Naive thymus-derived CD8-positive, alpha-beta T cell (primary cell): ENCODE data around the gene PDCD1. TPM values are rescaled to one million over a fixed set of nuclear protein-coding genes. Genes with fewer than 3 reads are reported as not detected.
"Not testable (repeated sequence)": the region's sequence is repeated elsewhere in the genome, so short reads cannot be mapped to it uniquely, and the experiment has no call there.

ENCODE experiments used
- ATAC-seq, 2 donors: fragments of 150-1000 bp; cut with Tn5 transposase in 1 of 2; sonication (Bioruptor Pico), chemical (Tn5 transposase) in 1 of 2; 1 replicate in 1 of 2; 2 replicates in 1 of 2; pipeline ENCODE4 v1.10.0; 2021; ENCODE audit warnings: mild to moderate bottlenecking in 2 of 2, moderate library complexity in 2 of 2
- POLR2A ChIA-PET: fragments of 350-600 bp; sonication (Branson Sonifier 250); formaldehyde crosslinking; loops from one replicate; lab custom pipeline; 2021; ENCODE audit warnings: antibody characterized with exemption; lab: Charles Lee
- DNase-seq, 10 donors: peaks; one replicate each; pipeline versions ENCODE4 v3.0.0 to v3.0.0-alpha.2; 2020 to 2022
- H3K27ac Mint-ChIP-seq, 10 donors: one replicate each; pipeline ENCODE4 v1.8.0; 2020 to 2022; ENCODE audit warnings: mild to moderate bottlenecking in 10 of 10, mixed read lengths in 10 of 10, moderate library complexity in 4 of 10, inconsistent platforms in 1 of 10
- H3K27me3 Mint-ChIP-seq, 5 donors: one replicate each; pipeline ENCODE4 v1.8.0; 2021 to 2022; ENCODE audit warnings: mixed read lengths in 5 of 5
- H3K36me3 Mint-ChIP-seq, 3 donors: one replicate each; pipeline ENCODE4 v1.8.0; 2020 to 2022; ENCODE audit warnings: mixed read lengths in 3 of 3, mild to moderate bottlenecking in 2 of 3, inconsistent platforms in 1 of 3
- H3K4me1 Mint-ChIP-seq, 4 donors: one replicate each; pipeline ENCODE4 v1.8.0; 2021 to 2022; ENCODE audit warnings: mixed read lengths in 4 of 4
- H3K4me3 Mint-ChIP-seq, 10 donors: one replicate each; pipeline ENCODE4 v1.8.0; 2020 to 2022; ENCODE audit warnings: mild to moderate bottlenecking in 10 of 10, mixed read lengths in 10 of 10, moderate library complexity in 6 of 10, inconsistent platforms in 1 of 10
- H3K9me3 Mint-ChIP-seq, 9 donors: one replicate each; pipeline ENCODE4 v1.8.0; 2020 to 2022; ENCODE audit warnings: mixed read lengths in 9 of 9, mild to moderate bottlenecking in 3 of 9, inconsistent platforms in 1 of 9, moderate library complexity in 1 of 9
- polyA plus RNA-seq, 3 donors: library from polyadenylated mRNA; unstranded; fragments of 300-500 nt; fragmentation: Illumina TruSeq; gene quantifications; one replicate each; pipeline ENCODE4 v1.2.3, GENCODE V29; 2021
- total RNA-seq, 8 experiments: library from RNA in 2 of 8; stranded (reverse) in 2 of 8; gene quantifications; one replicate each; pipeline ENCODE4 v1.2.3 and lab custom pipeline; 2021 to 2026

PDCD1 gene
- total and polyA plus RNA-seq, 5 experiments from 2014 or later = 0.15 to 6.0 (median 0.47) TPM

- DNase-seq (no peak), ATAC-seq (no peak)
- Mint-ChIP-seq H3K4me1 (peaks cover 28 to 76% (median 66%) of the 10 kb centered on the region in 4 donors), H3K27ac (no peak overlapping the region), H3K27me3 (peaks cover 0 to 4% (median 0%) of the 10 kb centered on the region in 5 donors), H3K36me3 (peaks cover 0 to 32% (median 15%) of the 10 kb centered on the region in 3 donors), H3K4me3 (no peak overlapping the region), H3K9me3 (peaks cover 0 to 4% (median 0%) of the 10 kb centered on the region in 9 donors)
- POLR2A ChIA-PET = no interaction called here
Measured at GRCh38 chr2:241884951-241885290, 26.2 kb upstream of the PDCD1 start.

GRCh38 chr2:241882091-241882625 lies 23.5 kb upstream of the PDCD1 start:
- H3K36me3 Mint-ChIP-seq = peaks cover 0 to 24% (median 8%) of the 10 kb centered on the region in 3 donors
- ATAC-seq (peak; percentile 68 to 73), DNase-seq (peak in 7 of 10 donors; percentile 28 to 54 (median 45))
- peak overlapping the region; percentile 84 to 99 (median 92) for H3K4me3 Mint-ChIP-seq
- peaks cover 25 to 56% (median 50%) of the 10 kb centered on the region in 4 donors for H3K4me1 Mint-ChIP-seq
- POLR2A ChIA-PET = interaction anchor here (0.6 to 1.7 kb wide), 3 partner anchors 180 to 772 kb away, joined by 3 to 12 read pairs (median 4); partner anchors contain the start of gene ING5
- peak overlapping the region; percentile 90 to 100 (median 95) for H3K27ac Mint-ChIP-seq
- peaks cover 0 to 4% (median 0%) of the 10 kb centered on the region in 9 donors for H3K9me3 Mint-ChIP-seq
- H3K27me3 Mint-ChIP-seq = peaks cover 0 to 4% (median 0%) of the 10 kb centered on the region in 5 donors

- ATAC-seq (no peak), DNase-seq (no peak)
- peak overlapping the region; percentile 84 to 99 (median 92) for H3K4me3 Mint-ChIP-seq
- H3K4me1 Mint-ChIP-seq = peaks cover 20 to 41% (median 38%) of the 10 kb centered on the region in 4 donors
- POLR2A ChIA-PET = interaction anchor here (0.6 to 1.7 kb wide), 5 partner anchors 10 to 194 kb away, joined by 3 to 12 read pairs (median 4); partner anchors contain the start of genes D2HGDH, DTYMK and ING5
- H3K27me3 Mint-ChIP-seq = peaks cover 0 to 4% (median 0%) of the 10 kb centered on the region in 5 donors
- H3K36me3 Mint-ChIP-seq = peaks cover 0 to 11% (median 6%) of the 10 kb centered on the region in 3 donors
- H3K27ac Mint-ChIP-seq = peak overlapping the region; percentile 90 to 100 (median 95)
- peaks cover 0 to 4% (median 0%) of the 10 kb centered on the region in 9 donors for H3K9me3 Mint-ChIP-seq
Measured at GRCh38 chr2:241880311-241881073, 21.8 kb upstream of the PDCD1 start.

GRCh38 chr2:241879326-241879725 lies 20.6 kb upstream of the PDCD1 start:
- H3K4me3 Mint-ChIP-seq = peak overlapping the region in 2 of 10 donors; percentile 21 to 72
- POLR2A ChIA-PET = interaction anchor here (1.2 to 2.5 kb wide), 4 partner anchors 11 to 177 kb away, joined by 3 to 16 read pairs (median 10); partner anchors contain the start of genes D2HGDH and ING5
- peaks cover 0 to 4% (median 0%) of the 10 kb centered on the region in 5 donors for H3K27me3 Mint-ChIP-seq
- H3K36me3 Mint-ChIP-seq = peaks cover 0 to 7% (median under 1%) of the 10 kb centered on the region in 3 donors
- DNase-seq = no peak
- H3K9me3 Mint-ChIP-seq = peaks cover 0 to 4% (median 0%) of the 10 kb centered on the region in 9 donors
- no peak for ATAC-seq
- H3K4me1 Mint-ChIP-seq = peaks cover 17 to 38% (median 34%) of the 10 kb centered on the region in 4 donors
- H3K27ac Mint-ChIP-seq = no peak overlapping the region

- Mint-ChIP-seq H3K4me3 (no peak overlapping the region), H3K27ac (peak overlapping the region in 2 of 10 donors; percentile 31 to 62), H3K36me3 (no peaks in the 10 kb centered on the region), H3K4me1 (peaks cover 17 to 31% (median 26%) of the 10 kb centered on the region in 4 donors), H3K27me3 (peaks cover 0 to 4% (median 0%) of the 10 kb centered on the region in 5 donors), H3K9me3 (peaks cover 0 to 4% (median 0%) of the 10 kb centered on the region in 9 donors)
- POLR2A ChIA-PET = interaction anchor here (1.2 to 2.5 kb wide), 4 partner anchors 10 to 176 kb away, joined by 3 to 16 read pairs (median 10); partner anchors contain the start of genes D2HGDH and ING5
- ATAC-seq (peak in 1 of 2 donors; percentile 16), DNase-seq (peak; percentile 52 to 86 (median 72))
Measured at GRCh38 chr2:241877989-241878970, 19.6 kb upstream of the PDCD1 start.

- no peak overlapping the region for H3K27ac Mint-ChIP-seq
Measured at GRCh38 chr2:241877197-241877685, 18.5 kb upstream of the PDCD1 start.

GRCh38 chr2:241876528-241877196 lies 18.0 kb upstream of the PDCD1 start:
- Mint-ChIP-seq H3K27me3 (peaks cover 0 to 4% (median 0%) of the 10 kb centered on the region in 5 donors), H3K4me3 (no peak overlapping the region), H3K36me3 (no peaks in the 10 kb centered on the region), H3K9me3 (peaks cover 0 to 4% (median 0%) of the 10 kb centered on the region in 9 donors), H3K27ac (no peak overlapping the region), H3K4me1 (peaks cover 9 to 24% (median 15%) of the 10 kb centered on the region in 4 donors)
- POLR2A ChIA-PET = no interaction called here
- DNase-seq = no peak
- no peak for ATAC-seq

More at GRCh38 chr2:241877197-241877685, 18.5 kb upstream of the PDCD1 start:
- peaks cover 9 to 24% (median 19%) of the 10 kb centered on the region in 4 donors for H3K4me1 Mint-ChIP-seq
- ATAC-seq (no peak), DNase-seq (no peak)
- no peaks in the 10 kb centered on the region for H3K36me3 Mint-ChIP-seq
- H3K9me3 Mint-ChIP-seq = peaks cover 0 to 4% (median 0%) of the 10 kb centered on the region in 9 donors
- POLR2A ChIA-PET = interaction anchor here (2.5 kb wide), 1 partner anchor 143 kb away, joined by 11 read pairs; the partner anchor contains the start of gene D2HGDH
- H3K27me3 Mint-ChIP-seq = peaks cover 0 to 4% (median 0%) of the 10 kb centered on the region in 5 donors
- H3K4me3 Mint-ChIP-seq = no peak overlapping the region

GRCh38 chr2:241875754-241876527 lies 17.2 kb upstream of the PDCD1 start:
- H3K9me3 Mint-ChIP-seq, DNase-seq, ATAC-seq, POLR2A ChIA-PET, H3K27me3 Mint-ChIP-seq, H3K36me3 Mint-ChIP-seq: not testable (repeated sequence)
- Mint-ChIP-seq H3K4me1 (peaks cover 9 to 24% (median 17%) of the 10 kb centered on the region in 4 donors), H3K27ac (peak overlapping the region in 1 of 10 donors; percentile 37), H3K4me3 (peak overlapping the region in 1 of 10 donors; percentile 29)

GRCh38 chr2:241874277-241874925 lies 15.7 kb upstream of the PDCD1 start:
- POLR2A ChIA-PET = interaction anchor here (0.7 kb wide), 1 partner anchor 28 kb away, joined by 3 read pairs; no protein-coding TSS in a partner anchor
- Mint-ChIP-seq H3K9me3 (no peaks in the 10 kb centered on the region), H3K4me3 (no peak overlapping the region), H3K36me3 (no peaks in the 10 kb centered on the region), H3K27ac (no peak overlapping the region), H3K4me1 (peaks cover 7 to 20% (median 16%) of the 10 kb centered on the region in 4 donors), H3K27me3 (no peaks in the 10 kb centered on the region)
- no peak for DNase-seq
- ATAC-seq = no peak

GRCh38 chr2:241873803-241874110 lies 15.1 kb upstream of the PDCD1 start:
- no peak overlapping the region for H3K4me3 Mint-ChIP-seq
- no peak for ATAC-seq

More at GRCh38 chr2:241873803-241874110, 15.1 kb upstream of the PDCD1 start:
- H3K36me3 Mint-ChIP-seq = no peaks in the 10 kb centered on the region
- POLR2A ChIA-PET = interaction anchor here (0.7 kb wide), 1 partner anchor 28 kb away, joined by 3 read pairs; no protein-coding TSS in a partner anchor
- no peaks in the 10 kb centered on the region for H3K27me3 Mint-ChIP-seq
- H3K27ac Mint-ChIP-seq = no peak overlapping the region
- no peaks in the 10 kb centered on the region for H3K9me3 Mint-ChIP-seq
- DNase-seq = no peak
- H3K4me1 Mint-ChIP-seq = peaks cover 7 to 27% (median 20%) of the 10 kb centered on the region in 4 donors
